B cell (primary cell): ENCODE results near the gene SPRYD3. TPM values are rescaled to one million over a fixed set of nuclear protein-coding genes. Genes with fewer than 3 reads are reported as not detected.

Source experiments
- ATAC-seq: fragments of 200-7000 bp; cut with Tn5 transposase; one replicate; pipeline ENCODE4 v1.10.0; 2021; ENCODE audit warnings: low read depth, mild to moderate bottlenecking, moderate number of reproducible peaks, moderate library complexity
- CTCF ChIA-PET: fragments of 350-600 bp; sonication (Branson Sonifier 250); formaldehyde crosslinking; loops from one replicate; lab custom pipeline; 2021; ENCODE audit warnings: antibody characterized with exemption, inconsistent platforms; lab: Charles Lee
- POLR2A ChIA-PET: fragments of 350-600 bp; sonication (Branson Sonifier 250); formaldehyde crosslinking; loops from one replicate; lab custom pipeline; 2021; ENCODE audit warnings: antibody characterized with exemption; lab: Charles Lee
- DNase-seq: peaks from one replicate; pipeline ENCODE4 v3.0.0; 2013
- H2AFZ ChIP-seq: 2 replicates; pipeline ENCODE4 v1.6.1; 2012; ENCODE audit warnings: mild to moderate bottlenecking, low read depth, low read length; ENCODE audit not compliant: insufficient read depth, poor library complexity, severe bottlenecking
- H3K27ac ChIP-seq, 2 donors: 1 replicate in 1 of 2; 2 replicates in 1 of 2; pipeline ENCODE4 v1.5.1; 2012 to 2013; ENCODE audit warnings: low read length in 2 of 2, mild to moderate bottlenecking in 2 of 2, moderate library complexity in 1 of 2
- H3K27me3 ChIP-seq, 4 experiments: fragments of 200-600 bp in 1 of 4; sonication (generic) in 1 of 4; replicated peaks in 1 of 4; 1 replicate in 2 of 4; 2 replicates in 2 of 4; pipeline versions ENCODE4 v1.6.1 to v1.7.0; 2013 to 2016; ENCODE audit warnings: low read length in 3 of 4, mild to moderate bottlenecking in 2 of 4, mixed read lengths in 1 of 4, moderate library complexity in 1 of 4; ENCODE audit not compliant: insufficient read depth in 4 of 4, control insufficient read depth in 3 of 4; ENCODE audit errors: control extremely low read depth in 1 of 4
- H3K36me3 ChIP-seq, 2 experiments: replicated peaks in 1 of 2; 1 replicate in 1 of 2; 2 replicates in 1 of 2; pipeline versions ENCODE4 v1.6.1 to v1.7.1; 2013; ENCODE audit warnings: low read length in 1 of 2; ENCODE audit not compliant: insufficient read depth in 2 of 2, control insufficient read depth in 1 of 2; ENCODE audit errors: control extremely low read depth in 1 of 2, extremely low read depth in 1 of 2
- H3K4me1 ChIP-seq, 2 donors: fragments of 200-600 bp in 1 of 2; sonication (generic) in 1 of 2; 1 replicate in 1 of 2; 2 replicates in 1 of 2; pipeline versions ENCODE4 v1.5.1 to v1.6.1; 2013 to 2017; ENCODE audit warnings: low read length in 2 of 2; ENCODE audit not compliant: control insufficient read depth in 2 of 2, insufficient read depth in 2 of 2
- H3K4me2 ChIP-seq: replicated peaks from 2 replicates; pipeline ENCODE3; 2012; ENCODE audit warnings: mild to moderate bottlenecking, low read depth, low read length; ENCODE audit not compliant: poor library complexity, severe bottlenecking
- H3K4me3 ChIP-seq, 5 experiments: fragments of 200-600 bp in 1 of 5; sonication (generic) in 1 of 5; 1 replicate in 3 of 5; 2 replicates in 2 of 5; pipeline versions ENCODE4 v1.5.1 to v1.7.0; 2011 to 2016; ENCODE audit warnings: low read length in 4 of 5, mild to moderate bottlenecking in 4 of 5, low read depth in 2 of 5, control low read depth in 1 of 5, moderate library complexity in 1 of 5; ENCODE audit not compliant: insufficient read depth in 1 of 5; ENCODE audit errors: control extremely low read depth in 1 of 5, extremely low read depth in 1 of 5
- H3K79me2 ChIP-seq: fragments of 200-600 bp; sonication (generic); one replicate; pipeline ENCODE4 v1.6.0; 2016; ENCODE audit warnings: low read length; ENCODE audit not compliant: control insufficient read depth, insufficient read depth
- H3K9ac ChIP-seq: fragments of 200-600 bp; sonication (generic); 2 replicates; pipeline ENCODE4 v1.6.1; 2017; ENCODE audit warnings: mild to moderate bottlenecking, low read length, moderate library complexity
- H3K9me3 ChIP-seq, 3 donors: one replicate each; pipeline versions ENCODE4 v1.6.1 to v1.7.1; 2013; ENCODE audit warnings: low read length in 2 of 3; ENCODE audit not compliant: control insufficient read depth in 2 of 3, insufficient read depth in 1 of 3; ENCODE audit errors: control extremely low read depth in 1 of 3
- H4K20me1 ChIP-seq: 2 replicates; pipeline ENCODE4 v1.6.0; 2012; ENCODE audit warnings: mild to moderate bottlenecking, low read length; ENCODE audit not compliant: insufficient read depth, control insufficient read depth, poor library complexity, severe bottlenecking
- H3K27ac Mint-ChIP-seq: one replicate; pipeline ENCODE4 v1.8.0; 2021; ENCODE audit warnings: mixed read lengths
- H3K27me3 Mint-ChIP-seq: one replicate; pipeline ENCODE4 v1.8.0; 2021; ENCODE audit warnings: mixed read lengths
- H3K4me1 Mint-ChIP-seq: one replicate; pipeline ENCODE4 v1.8.0; 2021; ENCODE audit warnings: mixed read lengths
- H3K4me3 Mint-ChIP-seq: one replicate; pipeline ENCODE4 v1.8.0; 2021; ENCODE audit warnings: mixed read lengths
- H3K9me3 Mint-ChIP-seq: one replicate; pipeline ENCODE4 v1.8.0; 2022; ENCODE audit warnings: mixed read lengths; ENCODE audit not compliant: insufficient read depth
- EZH2 ChIP-seq: IDR thresholded peaks from 2 replicates; pipeline ENCODE4 v1.6.1; 2012; ENCODE audit warnings: borderline replicate concordance, low read depth, mild to moderate bottlenecking, moderate library complexity, low read length; ENCODE audit not compliant: insufficient read depth, poor library complexity, severe bottlenecking
- WGBS: methylation state at CpG from one replicate; pipeline ENCODE4 v1.1.5; 2013; ENCODE audit warnings: missing lambda C conversion rate; ENCODE audit not compliant: insufficient coverage; 5-methylcytosine and 5-hydroxymethylcytosine counted together
- intact Hi-C: fragments of 100-400 bp; cut with micrococcal nuclease; formaldehyde crosslinking; loops from one replicate; pipeline ENCODE4 v1.10.0; 2022
- polyA plus RNA-seq: library from polyadenylated mRNA; depleted of rRNA; stranded (reverse); fragments of >200 nt; gene quantifications from 2 replicates; pipeline ENCODE4 v1.2.3, GENCODE V29; 2012
- total RNA-seq, 2 donors: library from RNA; stranded (reverse); fragments of 120-200 nt in 1 of 2; gene quantifications; 1 replicate in 1 of 2; 2 replicates in 1 of 2; pipeline versions ENCODE4 v1.2.3 to v1.2.4, GENCODE V29; 2013 to 2022
- TF ChIP-seq, protein P1 (sequence below): fragments of 200-600 bp; IDR thresholded peaks from one replicate; pipeline ENCODE4 v1.8.0; 2022; ENCODE audit warnings: antibody characterized with exemption, mild to moderate bottlenecking

SPRYD3 gene
- total and polyA plus RNA-seq, 2 donors (not counting 1 experiment from before 2014, with no cell fraction given): 15.9 to 43.3 TPM

DNA sequence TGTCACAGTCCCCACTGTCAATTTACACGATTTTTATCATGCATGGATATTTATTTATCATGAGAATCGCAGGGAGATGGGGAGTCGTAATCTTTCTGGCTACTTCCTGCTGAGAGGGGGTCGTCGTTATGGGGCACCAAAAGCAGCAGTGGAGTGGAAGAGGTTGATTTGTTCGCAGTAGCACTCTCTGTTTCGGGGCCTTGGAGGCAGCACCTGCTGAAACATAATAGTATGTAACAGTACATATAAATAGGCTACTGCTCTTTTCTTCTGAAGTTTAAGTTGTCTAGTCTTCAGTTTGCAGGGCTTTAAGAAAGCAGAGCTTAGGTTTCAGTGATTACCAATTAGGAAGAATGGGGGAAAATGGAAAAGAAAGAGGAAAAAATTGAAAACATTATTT, 27.9 kb upstream of the SPRYD3 start:
- H3K9me3 ChIP-seq: no peaks in the 10 kb centered on the region
- intact Hi-C loops: no loop called here
- no peaks in the 10 kb centered on the region for H3K79me2 ChIP-seq
- H3K4me2 ChIP-seq: no peak overlapping the region
- no peak overlapping the region for H3K27ac ChIP-seq
- no peak overlapping the region for H2AFZ ChIP-seq
- ATAC-seq: no peak
- DNase-seq: no peak
- no peak overlapping the region for H3K9ac ChIP-seq
- no peaks in the 10 kb centered on the region for H4K20me1 ChIP-seq
- peaks cover 7% of the 10 kb centered on the region for H3K27me3 Mint-ChIP-seq
- no peak for TF ChIP-seq EZH2
- TF ChIP-seq, protein P1, sequence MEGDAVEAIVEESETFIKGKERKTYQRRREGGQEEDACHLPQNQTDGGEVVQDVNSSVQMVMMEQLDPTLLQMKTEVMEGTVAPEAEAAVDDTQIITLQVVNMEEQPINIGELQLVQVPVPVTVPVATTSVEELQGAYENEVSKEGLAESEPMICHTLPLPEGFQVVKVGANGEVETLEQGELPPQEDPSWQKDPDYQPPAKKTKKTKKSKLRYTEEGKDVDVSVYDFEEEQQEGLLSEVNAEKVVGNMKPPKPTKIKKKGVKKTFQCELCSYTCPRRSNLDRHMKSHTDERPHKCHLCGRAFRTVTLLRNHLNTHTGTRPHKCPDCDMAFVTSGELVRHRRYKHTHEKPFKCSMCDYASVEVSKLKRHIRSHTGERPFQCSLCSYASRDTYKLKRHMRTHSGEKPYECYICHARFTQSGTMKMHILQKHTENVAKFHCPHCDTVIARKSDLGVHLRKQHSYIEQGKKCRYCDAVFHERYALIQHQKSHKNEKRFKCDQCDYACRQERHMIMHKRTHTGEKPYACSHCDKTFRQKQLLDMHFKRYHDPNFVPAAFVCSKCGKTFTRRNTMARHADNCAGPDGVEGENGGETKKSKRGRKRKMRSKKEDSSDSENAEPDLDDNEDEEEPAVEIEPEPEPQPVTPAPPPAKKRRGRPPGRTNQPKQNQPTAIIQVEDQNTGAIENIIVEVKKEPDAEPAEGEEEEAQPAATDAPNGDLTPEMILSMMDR: no peak
- POLR2A ChIA-PET: no interaction called here
- H3K4me3 ChIP-seq: no peak overlapping the region
- WGBS: no CpG with 5 or more reads among the region's 7 CpGs
- peaks cover 14% of the 10 kb centered on the region for H3K4me1 Mint-ChIP-seq
- no peak overlapping the region for H3K4me3 Mint-ChIP-seq
- no peaks in the 10 kb centered on the region for H3K27me3 ChIP-seq
- CTCF ChIA-PET: interaction anchor here (0.7 kb wide), 1 partner anchor 41 kb away, joined by 3 read pairs; no protein-coding TSS in a partner anchor
- no peaks in the 10 kb centered on the region for H3K9me3 Mint-ChIP-seq
- H3K36me3 ChIP-seq: no peaks in the 10 kb centered on the region
- H3K4me1 ChIP-seq: peaks cover 19 to 23% of the 10 kb centered on the region in 2 donors
- H3K27ac Mint-ChIP-seq: no peak overlapping the region

DNA sequence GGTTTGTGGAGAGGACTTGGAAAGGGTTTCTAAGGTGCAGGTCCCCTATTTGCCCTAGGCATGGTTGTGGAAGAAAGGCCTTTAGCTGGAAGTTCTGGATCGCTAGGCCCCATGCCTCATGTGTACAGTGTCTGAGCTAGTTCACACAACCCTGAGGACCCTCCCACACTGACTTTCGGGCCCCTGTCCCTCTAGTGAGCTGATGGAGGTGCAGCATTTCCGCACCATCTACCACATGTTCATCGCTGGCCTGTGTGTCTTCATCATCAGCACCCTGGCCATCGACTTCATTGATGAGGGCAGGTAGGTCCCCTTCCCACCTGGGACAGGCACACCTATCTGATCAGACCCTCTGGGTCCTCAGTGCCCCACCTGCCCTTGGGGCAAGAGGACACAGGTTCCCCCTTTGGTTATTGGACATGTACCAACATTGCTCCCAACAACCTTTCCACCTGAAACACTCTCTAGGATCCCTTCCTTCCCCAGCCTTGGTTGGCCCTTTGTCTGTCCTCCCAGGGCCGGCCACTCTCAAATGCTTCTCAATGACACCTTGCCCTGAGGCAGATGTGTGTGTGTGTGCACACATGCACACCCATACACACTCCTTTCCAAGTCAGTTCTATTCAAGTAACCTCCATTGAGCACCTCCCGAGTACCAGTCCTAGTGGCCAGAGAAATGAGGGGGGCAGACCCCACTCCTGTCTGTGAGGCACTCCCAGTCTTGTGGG, 26.7 kb upstream of the SPRYD3 start:
- no peak overlapping the region for H3K9ac ChIP-seq
- H3K27ac Mint-ChIP-seq: no peak overlapping the region
- peaks cover 3% of the 10 kb centered on the region for H3K27me3 Mint-ChIP-seq
- ChIA-PET POLR2A (no interaction called here), CTCF (no interaction called here)
- no peak overlapping the region for H3K4me2 ChIP-seq
- peaks cover 14% of the 10 kb centered on the region for H3K4me1 Mint-ChIP-seq
- WGBS: 93% methylated on average over 4 of the region's 7 CpGs
- DNase-seq (no peak), ATAC-seq (no peak)
- TF ChIP-seq, protein P1: no peak
- TF ChIP-seq EZH2: no peak
- no peaks in the 10 kb centered on the region for H3K79me2 ChIP-seq
- H3K9me3 ChIP-seq: no peaks in the 10 kb centered on the region
- H3K36me3 ChIP-seq: no peaks in the 10 kb centered on the region
- H4K20me1 ChIP-seq: no peaks in the 10 kb centered on the region
- no peak overlapping the region for H3K4me3 Mint-ChIP-seq
- no peak overlapping the region for H3K4me3 ChIP-seq
- no peaks in the 10 kb centered on the region for H3K27me3 ChIP-seq
- H2AFZ ChIP-seq: no peak overlapping the region
- H3K4me1 ChIP-seq: peaks cover 19 to 25% of the 10 kb centered on the region in 2 donors
- intact Hi-C loops: no loop called here
- H3K9me3 Mint-ChIP-seq: no peaks in the 10 kb centered on the region
- H3K27ac ChIP-seq: no peak overlapping the region
